Hepatocyte (in vitro differentiated cells): ENCODE measurements around the gene TOX2. TPM values are rescaled to one million over a fixed set of nuclear protein-coding genes. Genes with fewer than 3 reads are reported as not detected.

Source experiments
- DNase-seq: peaks from one replicate; pipeline ENCODE4 v3.0.0-alpha.2; 2016; ENCODE audit warnings: low spot score
- H2AFZ ChIP-seq: fragments of 200-600 bp; sonication (generic); 2 replicates; pipeline ENCODE4 v1.6.0; 2016; ENCODE audit warnings: antibody characterized with exemption, mild to moderate bottlenecking
- H3K27ac ChIP-seq: fragments of 200-600 bp; sonication (generic); 2 replicates; pipeline ENCODE4 v1.5.1; 2016; ENCODE audit warnings: mild to moderate bottlenecking
- H3K27me3 ChIP-seq: fragments of 200-600 bp; sonication (generic); 2 replicates; pipeline ENCODE4 v1.6.1; 2016
- H3K36me3 ChIP-seq: fragments of 200-600 bp; sonication (generic); replicated peaks from 2 replicates; pipeline ENCODE4 v1.5.1; 2016; ENCODE audit warnings: low read depth; ENCODE audit not compliant: insufficient read depth
- H3K4me1 ChIP-seq: fragments of 200-600 bp; sonication (generic); 2 replicates; pipeline ENCODE4 v1.5.1; 2016; ENCODE audit warnings: mild to moderate bottlenecking, moderate library complexity; ENCODE audit not compliant: insufficient read depth
- H3K4me2 ChIP-seq: fragments of 200-600 bp; sonication (generic); 2 replicates; pipeline ENCODE4 v1.6.0; 2016
- H3K4me3 ChIP-seq: fragments of 200-600 bp; sonication (generic); 2 replicates; pipeline ENCODE4 v1.5.1; 2016; ENCODE audit warnings: mild to moderate bottlenecking
- H3K79me2 ChIP-seq: fragments of 200-600 bp; sonication (generic); 2 replicates; pipeline ENCODE4 v1.6.0; 2017; ENCODE audit warnings: mild to moderate bottlenecking
- H3K9me2 ChIP-seq: fragments of 200-600 bp; sonication (generic); replicated peaks from 2 replicates; pipeline ENCODE4 v1.6.0; 2017; ENCODE audit warnings: mild to moderate bottlenecking; ENCODE audit not compliant: insufficient read depth
- H3K9me3 ChIP-seq: fragments of 200-600 bp; sonication (generic); 2 replicates; pipeline ENCODE4 v1.5.1; 2016; ENCODE audit warnings: low read depth, mild to moderate bottlenecking
- H4K20me1 ChIP-seq: fragments of 200-600 bp; sonication (generic); 2 replicates; pipeline ENCODE4 v1.6.0; 2016; ENCODE audit warnings: mild to moderate bottlenecking; ENCODE audit not compliant: insufficient read depth, poor library complexity, severe bottlenecking
- CTCF ChIP-seq: fragments of 200-600 bp; sonication (generic); IDR thresholded peaks from 2 replicates; pipeline ENCODE4 v1.5.1; 2016; ENCODE audit warnings: antibody characterized with exemption, mild to moderate bottlenecking; ENCODE audit not compliant: poor library complexity
- EZH2 ChIP-seq: fragments of 200-600 bp; sonication (generic); IDR thresholded peaks from 2 replicates; pipeline ENCODE4 v1.6.1; 2016; ENCODE audit warnings: antibody characterized with exemption, mild to moderate bottlenecking, borderline replicate concordance
- EZH2phosphoT487 ChIP-seq: fragments of 200-600 bp; sonication (generic); IDR thresholded peaks from one replicate; pipeline ENCODE4 v1.6.1; 2018; ENCODE audit warnings: antibody characterized with exemption, mild to moderate bottlenecking, low read depth, moderate library complexity; ENCODE audit not compliant: unreplicated experiment, severe bottlenecking
- WGBS: methylation state at CpG from one replicate; pipeline ENCODE4 v1.1.6; 2016; ENCODE audit warnings: low lambda C conversion rate; ENCODE audit errors: missing lambda C conversion rate; 5-methylcytosine and 5-hydroxymethylcytosine counted together
- polyA plus RNA-seq: library from polyadenylated mRNA; unstranded; fragments of >200 nt; fragmentation: Nextera tagmentation; extraction: Ambion mirVana; gene quantifications from 2 replicates; pipeline ENCODE4 v1.2.1, GENCODE V29; 2016
- total RNA-seq: library from RNA; depleted of rRNA; stranded (reverse); fragments of >200 nt; gene quantifications from 2 replicates; pipeline ENCODE4 v1.2.3, GENCODE V29; 2014

TOX2 gene
- total and polyA plus RNA-seq, 2 experiments from 2014 or later = 0.87 to 12.1 TPM

DNA sequence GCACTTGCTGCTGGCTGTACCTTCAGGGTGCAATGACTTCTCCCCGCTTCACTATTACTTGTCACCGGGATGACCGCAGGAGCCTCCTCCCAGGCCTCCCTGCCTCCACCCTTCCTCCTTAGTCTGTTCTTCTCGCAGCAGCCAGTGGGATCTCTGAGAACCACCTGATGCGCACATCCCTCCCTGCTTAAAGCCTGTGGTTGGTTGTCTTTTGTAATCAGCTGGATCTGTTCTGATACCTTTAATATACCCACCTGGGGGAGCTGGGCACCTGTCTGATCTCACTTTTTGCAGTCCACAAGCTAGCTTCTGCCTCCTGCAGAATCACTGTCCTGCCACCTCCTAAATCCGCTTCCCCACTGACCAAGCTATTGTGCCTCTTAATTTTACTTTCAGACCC is 34.6 kb downstream of the TOX2 start:
- TF ChIP-seq CTCF (no peak), EZH2phosphoT487 (no peak), EZH2 (no peak)
- WGBS = 97% methylated on average over 6 of the region's 6 CpGs
- Histone ChIP-seq H3K79me2 (no peaks in the 10 kb centered on the region), H2AFZ (no peak overlapping the region), H4K20me1 (no peaks in the 10 kb centered on the region), H3K4me2 (no peak overlapping the region), H3K9me3 (no peaks in the 10 kb centered on the region), H3K9me2 (no peaks in the 10 kb centered on the region), H3K36me3 (no peaks in the 10 kb centered on the region), H3K4me1 (no peaks in the 10 kb centered on the region), H3K27ac (no peak overlapping the region), H3K27me3 (no peaks in the 10 kb centered on the region), H3K4me3 (no peak overlapping the region)
- DNase-seq = no peak

DNA sequence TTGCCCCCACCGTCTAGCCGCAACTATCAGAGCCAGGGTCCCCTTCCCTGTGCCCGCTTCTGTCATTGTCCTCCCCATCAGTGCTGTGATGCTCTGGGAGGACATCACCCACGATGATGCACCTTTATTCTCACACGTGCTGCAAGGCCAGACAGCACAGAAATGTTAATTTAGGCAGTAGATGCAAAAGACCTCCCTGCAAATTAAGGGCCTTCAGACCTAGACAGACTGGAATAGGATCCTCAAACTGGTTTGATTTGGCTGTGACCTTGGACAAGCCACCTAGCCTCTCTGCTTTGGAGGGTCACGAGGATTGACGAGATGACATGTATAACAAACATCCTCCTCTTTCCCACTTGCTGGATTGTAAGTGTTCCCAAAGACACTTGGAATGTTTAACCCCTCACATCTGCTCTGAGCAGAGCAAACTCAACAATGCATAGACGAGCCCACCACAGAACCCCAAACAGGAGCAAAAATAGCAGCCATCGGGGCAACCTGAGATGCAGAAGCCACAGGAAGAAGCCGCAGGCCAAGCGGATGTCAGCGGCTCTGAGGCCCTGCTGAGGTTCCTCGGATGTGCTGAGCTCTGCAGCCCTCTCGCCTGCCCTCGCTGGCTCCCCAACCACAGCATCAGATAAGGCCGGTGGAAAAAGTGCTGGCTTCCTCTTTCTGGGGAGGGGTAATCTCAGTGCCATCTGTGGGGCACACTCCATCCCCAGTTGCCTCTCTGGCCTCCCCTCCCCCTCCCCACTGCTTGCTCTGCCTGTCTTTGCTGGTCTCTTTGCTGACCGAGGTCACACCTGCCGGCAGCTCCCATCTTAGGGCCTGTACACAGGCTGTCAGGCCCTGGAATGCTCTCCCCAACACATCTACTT is 35.3 kb downstream of the TOX2 start:
- no peaks in the 10 kb centered on the region for H4K20me1 ChIP-seq
- no peaks in the 10 kb centered on the region for H3K9me3 ChIP-seq
- no peak overlapping the region for H3K4me3 ChIP-seq
- H2AFZ ChIP-seq = no peak overlapping the region
- H3K79me2 ChIP-seq = no peaks in the 10 kb centered on the region
- TF ChIP-seq CTCF = no peak
- TF ChIP-seq EZH2phosphoT487 = no peak
- TF ChIP-seq EZH2 = no peak
- WGBS = 64% methylated on average over 17 of the region's 18 CpGs
- H3K9me2 ChIP-seq = no peaks in the 10 kb centered on the region
- no peaks in the 10 kb centered on the region for H3K4me1 ChIP-seq
- H3K27me3 ChIP-seq = no peaks in the 10 kb centered on the region
- H3K36me3 ChIP-seq = no peaks in the 10 kb centered on the region
- H3K4me2 ChIP-seq = no peak overlapping the region
- no peak for DNase-seq
- H3K27ac ChIP-seq = no peak overlapping the region

DNA sequence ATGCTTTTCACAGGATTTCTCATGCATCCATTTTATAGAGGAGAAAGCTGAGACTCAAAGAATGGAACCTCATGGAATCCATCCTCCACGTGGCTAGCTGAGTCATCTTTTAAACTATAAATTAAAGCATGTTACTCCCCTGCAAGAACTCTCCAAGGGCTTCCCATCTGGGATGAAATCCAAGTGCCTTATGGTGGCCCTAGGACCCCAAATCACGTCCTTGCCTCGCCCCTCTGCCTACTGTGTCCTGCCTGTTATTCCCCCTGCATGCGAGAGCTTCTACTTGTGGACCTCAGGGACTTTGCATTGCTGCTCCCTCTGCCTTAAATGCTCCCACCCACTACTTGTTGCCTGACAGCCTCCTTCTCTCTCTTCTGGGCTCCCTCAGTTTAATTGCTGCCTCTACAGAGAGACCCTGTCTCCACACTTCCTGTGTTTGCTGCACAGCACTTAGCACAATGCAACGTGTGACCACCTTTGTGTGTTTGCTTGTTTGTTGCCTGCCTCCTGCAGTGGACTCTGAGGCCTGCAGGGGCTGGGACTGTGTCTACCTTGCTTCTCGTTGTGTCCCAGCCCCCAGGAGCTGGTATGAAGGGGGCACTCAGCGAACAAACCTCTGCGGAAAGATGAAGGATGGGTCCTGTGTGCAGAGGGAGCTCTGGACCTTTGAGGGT is 39.4 kb downstream of the TOX2 start:
- no peak for DNase-seq
- H3K9me2 ChIP-seq = no peaks in the 10 kb centered on the region
- TF ChIP-seq EZH2 = no peak
- TF ChIP-seq EZH2phosphoT487 = no peak
- TF ChIP-seq CTCF = no peak
- 77% methylated on average over 8 of the region's 8 CpGs for whole genome bisulfite sequencing
- no peaks in the 10 kb centered on the region for H3K9me3 ChIP-seq
- H3K4me3 ChIP-seq = no peak overlapping the region
- H3K36me3 ChIP-seq = no peaks in the 10 kb centered on the region
- H2AFZ ChIP-seq = no peak overlapping the region
- no peaks in the 10 kb centered on the region for H3K27me3 ChIP-seq
- H3K27ac ChIP-seq = no peak overlapping the region
- H3K79me2 ChIP-seq = no peaks in the 10 kb centered on the region
- no peak overlapping the region for H3K4me2 ChIP-seq
- H4K20me1 ChIP-seq = no peaks in the 10 kb centered on the region
- peaks cover 11% of the 10 kb centered on the region for H3K4me1 ChIP-seq
